HepG2 (cell line): ENCODE measurements around the gene RAP1A. TPM values are rescaled to one million over a fixed set of nuclear protein-coding genes. Genes with fewer than 3 reads are reported as not detected.

ENCODE experiments used
- ATAC-seq: fragments of 200-7000 bp; cut with Tn5 transposase; 3 replicates; pipeline ENCODE4 v1.9.1; 2020; ENCODE audit warnings: mild to moderate bottlenecking, moderate library complexity
- BruUV-seq: library from RNA; stranded (reverse); fragments of 400-500 nt; replicated peaks from 2 replicates; lab custom pipeline; 2021; lab: Mats Ljungman, UMichigan
- CTCF ChIA-PET: fragments of 300-600 bp; formaldehyde crosslinking; extraction: SDS; loops from one replicate; lab custom pipeline; 2021; ENCODE audit warnings: low total read pairs, inconsistent platforms, low intra/inter-chr PET ratio; lab: Yijun Ruan, JAX
- POLR2A ChIA-PET: fragments of 350-600 bp; sonication (Branson Sonifier 250); formaldehyde crosslinking; loops from one replicate; lab custom pipeline; 2020; ENCODE audit warnings: antibody characterized with exemption, inconsistent platforms; lab: Yijun Ruan, JAX
- DNase-seq: peaks from one replicate; pipeline ENCODE4 v3.0.0-alpha.2; 2015; ENCODE audit warnings: low spot score
- FAIRE-seq: peaks from 3 replicates; lab custom pipeline; 2011; peaks lifted over from hg19 to GRCh38; lab: Jason Lieb, UNC
- H2AFZ ChIP-seq: one replicate; pipeline ENCODE4 v1.6.1; 2011; ENCODE audit warnings: low read length, inconsistent platforms
- H3K27ac ChIP-seq: fragments of 300-600 bp; 3 replicates; pipeline ENCODE4 v1.8.0; 2011; ENCODE audit warnings: mixed run types, mild to moderate bottlenecking, mixed read lengths, low read length, inconsistent platforms; ENCODE audit not compliant: insufficient read depth; ENCODE audit errors: extremely low read length
- H3K27me3 ChIP-seq, 2 experiments: fragments of 200-600 bp in 1 of 2; 2 replicates in 1 of 2; 3 replicates in 1 of 2; pipeline versions ENCODE4 v1.6.0 to v1.8.0; 2011; ENCODE audit warnings: low read length in 2 of 2, mild to moderate bottlenecking in 2 of 2, moderate library complexity in 2 of 2, inconsistent platforms in 1 of 2; ENCODE audit not compliant: insufficient read depth in 2 of 2, control insufficient read depth in 1 of 2
- H3K36me3 ChIP-seq, 2 experiments: fragments of 200-600 bp in 1 of 2; replicated peaks in 1 of 2; 2 replicates in 1 of 2; 3 replicates in 1 of 2; pipeline versions ENCODE4 v1.5.1 to v1.8.0; 2011; ENCODE audit warnings: low read length in 2 of 2, inconsistent platforms in 1 of 2; ENCODE audit not compliant: insufficient read depth in 2 of 2, control insufficient read depth in 1 of 2
- H3K4me1 ChIP-seq: 2 replicates; pipeline ENCODE4 v1.5.1; 2012; ENCODE audit warnings: low read length, inconsistent platforms; ENCODE audit not compliant: insufficient read depth
- H3K4me2 ChIP-seq: 2 replicates; pipeline ENCODE4 v1.6.0; 2011; ENCODE audit warnings: low read depth, low read length, inconsistent platforms
- H3K4me3 ChIP-seq, 3 experiments: fragments of 200-600 bp in 1 of 3; sonication (generic), shearing (Covaris generic) in 1 of 3; replicated peaks in 1 of 3; 2 replicates each; pipeline ENCODE4 v1.5.1; 2011 to 2016; ENCODE audit warnings: low read length in 3 of 3, inconsistent platforms in 2 of 3, low read depth in 2 of 3, mild to moderate bottlenecking in 2 of 3, control low read depth in 1 of 3, mixed read lengths in 1 of 3; ENCODE audit not compliant: insufficient read depth in 1 of 3
- H3K79me2 ChIP-seq: one replicate; pipeline ENCODE4 v1.6.1; 2011; ENCODE audit warnings: low read length, inconsistent platforms; ENCODE audit not compliant: insufficient read depth
- H3K9ac ChIP-seq: 2 replicates; pipeline ENCODE4 v1.6.0; 2011; ENCODE audit warnings: mild to moderate bottlenecking, low read depth, low read length, inconsistent platforms; ENCODE audit not compliant: insufficient read depth
- H3K9me3 ChIP-seq: 2 replicates; pipeline ENCODE4 v1.5.1; 2012; ENCODE audit warnings: mild to moderate bottlenecking, low read length
- H4K20me1 ChIP-seq: 2 replicates; pipeline ENCODE4 v1.6.0; 2011; ENCODE audit warnings: inconsistent platforms, mild to moderate bottlenecking, low read length, moderate library complexity; ENCODE audit not compliant: insufficient read depth
- CHD4 ChIP-seq: fragments of 200-600 bp; sonication (generic); IDR thresholded peaks from 2 replicates; pipeline ENCODE4 v1.7.0; 2017; ENCODE audit warnings: mild to moderate bottlenecking, low read length, borderline replicate concordance
- E2F1 ChIP-seq: sonication (generic); formaldehyde crosslinking; IDR thresholded peaks from 2 replicates; pipeline ENCODE4 v1.5.0; 2020; ENCODE audit warnings: missing genetic modification reagents
- HMGXB4 ChIP-seq, 2 experiments: sonication (generic) in 1 of 2; formaldehyde crosslinking in 1 of 2; IDR thresholded peaks; 2 replicates each; pipeline versions ENCODE4 v1.4.0 to v1.6.1; 2018 to 2020; ENCODE audit warnings: missing genetic modification reagents in 2 of 2, borderline replicate concordance in 1 of 2, low read depth in 1 of 2, mild to moderate bottlenecking in 1 of 2, missing biosample characterization in 1 of 2
- MAFK ChIP-seq, 2 experiments: IDR thresholded peaks in 1 of 2; conservative IDR thresholded peaks in 1 of 2; 2 replicates each; pipeline ENCODE4 v1.6.1; 2011; ENCODE audit warnings: improper control_type of control experiment in 2 of 2, low read length in 2 of 2
- MEIS2 ChIP-seq: sonication (generic); formaldehyde crosslinking; IDR thresholded peaks from 2 replicates; pipeline ENCODE4 v1.9.0; 2021; ENCODE audit warnings: mild to moderate bottlenecking, missing genetic modification reagents
- RAD21 ChIP-seq: fragments of 450-650 bp; formaldehyde crosslinking; IDR thresholded peaks from 2 replicates; pipeline ENCODE4 v1.5.0; 2020; ENCODE audit warnings: mild to moderate bottlenecking
- ZNF576 ChIP-seq: sonication (generic); formaldehyde crosslinking; IDR thresholded peaks from 2 replicates; pipeline ENCODE4 v1.4.0; 2020; ENCODE audit warnings: mild to moderate bottlenecking, missing genetic modification reagents
- WGBS: methylation state at CpG from one replicate; pipeline ENCODE4 v1.1.6; 2017; ENCODE audit warnings: low lambda C conversion rate; 5-methylcytosine and 5-hydroxymethylcytosine counted together
- in situ Hi-C: cut with HindIII; loops from 2 replicates; pipeline ENCODE4 v1.10.0; 2017; ENCODE audit warnings: low pct_unique_long_range_greater_than_20kb; ENCODE audit not compliant: extremely low pct_ligation_motif_present
- intact Hi-C: fragments of 100-400 bp; cut with micrococcal nuclease; formaldehyde crosslinking; loops from one replicate; pipeline ENCODE4 v1.10.0; 2022; ENCODE audit not compliant: unreplicated experiment
- polyA plus RNA-seq, 8 experiments: library from polyadenylated mRNA; depleted of rRNA in 3 of 8; stranded (reverse) in 7 of 8; unstranded in 1 of 8; fragments of >200 nt; fragmentation: Illumina TruSeq in 4 of 8; extraction: Trizol in 4 of 8; gene quantifications; 2 replicates each; pipeline versions ENCODE4 v1.2.1 to v1.2.3, GENCODE V29; 2011 to 2016; ENCODE audit warnings: low read depth in 4 of 8, missing spikeins in 1 of 8, mixed read lengths in 1 of 8; ENCODE audit not compliant: insufficient read depth in 1 of 8
- total RNA-seq, 5 experiments: library from RNA; depleted of rRNA; stranded (reverse); fragments of >200 nt; fragmentation: Illumina TruSeq; extraction: Trizol; gene quantifications; 2 replicates each; pipeline ENCODE4 v1.2.3, GENCODE V29; 2016; ENCODE audit warnings: low read depth in 1 of 5
- TF ChIP-seq, protein P1 (sequence below): sonication (generic); formaldehyde crosslinking; IDR thresholded peaks from 2 replicates; pipeline ENCODE4 v1.4.0; 2020; ENCODE audit warnings: mild to moderate bottlenecking, missing genetic modification reagents
- TF ChIP-seq, protein P2 (sequence below): sonication (generic); formaldehyde crosslinking; IDR thresholded peaks from 2 replicates; pipeline ENCODE4 v1.5.1; 2020; ENCODE audit warnings: missing genetic modification reagents, mild to moderate bottlenecking, borderline replicate concordance
- TF ChIP-seq, protein P3 (sequence below): sonication (generic); formaldehyde crosslinking; IDR thresholded peaks from 2 replicates; pipeline ENCODE4 v1.5.0; 2020; ENCODE audit warnings: missing genetic modification reagents
- TF ChIP-seq, protein P4 (sequence below): sonication (generic); formaldehyde crosslinking; IDR thresholded peaks from 2 replicates; pipeline ENCODE4 v1.4.0; 2020; ENCODE audit warnings: mild to moderate bottlenecking, missing genetic modification reagents

Gene RAP1A
- total and polyA plus RNA-seq, 2 of the 13 experiments (the other 11 are each of a cell fraction or from before 2014, with no cell fraction given): 19.0 to 20.7 TPM

GRCh38 chr1:111699268-111699667 lies 79.7 kb downstream of the RAP1A start (continued):
- no peak for TF ChIP-seq E2F1
- no peak for TF ChIP-seq ZNF576 (CRISPR knock-in tag)
- TF ChIP-seq CHD4: no peak
- TF ChIP-seq MAFK (conservative IDR thresholded peaks at IDR 0.05 in 1 of 2, IDR thresholded peaks at IDR 0.05 in 1 of 2; ENCODE audit: low read length in 2 of 2): no peak
- TF ChIP-seq, protein P1, sequence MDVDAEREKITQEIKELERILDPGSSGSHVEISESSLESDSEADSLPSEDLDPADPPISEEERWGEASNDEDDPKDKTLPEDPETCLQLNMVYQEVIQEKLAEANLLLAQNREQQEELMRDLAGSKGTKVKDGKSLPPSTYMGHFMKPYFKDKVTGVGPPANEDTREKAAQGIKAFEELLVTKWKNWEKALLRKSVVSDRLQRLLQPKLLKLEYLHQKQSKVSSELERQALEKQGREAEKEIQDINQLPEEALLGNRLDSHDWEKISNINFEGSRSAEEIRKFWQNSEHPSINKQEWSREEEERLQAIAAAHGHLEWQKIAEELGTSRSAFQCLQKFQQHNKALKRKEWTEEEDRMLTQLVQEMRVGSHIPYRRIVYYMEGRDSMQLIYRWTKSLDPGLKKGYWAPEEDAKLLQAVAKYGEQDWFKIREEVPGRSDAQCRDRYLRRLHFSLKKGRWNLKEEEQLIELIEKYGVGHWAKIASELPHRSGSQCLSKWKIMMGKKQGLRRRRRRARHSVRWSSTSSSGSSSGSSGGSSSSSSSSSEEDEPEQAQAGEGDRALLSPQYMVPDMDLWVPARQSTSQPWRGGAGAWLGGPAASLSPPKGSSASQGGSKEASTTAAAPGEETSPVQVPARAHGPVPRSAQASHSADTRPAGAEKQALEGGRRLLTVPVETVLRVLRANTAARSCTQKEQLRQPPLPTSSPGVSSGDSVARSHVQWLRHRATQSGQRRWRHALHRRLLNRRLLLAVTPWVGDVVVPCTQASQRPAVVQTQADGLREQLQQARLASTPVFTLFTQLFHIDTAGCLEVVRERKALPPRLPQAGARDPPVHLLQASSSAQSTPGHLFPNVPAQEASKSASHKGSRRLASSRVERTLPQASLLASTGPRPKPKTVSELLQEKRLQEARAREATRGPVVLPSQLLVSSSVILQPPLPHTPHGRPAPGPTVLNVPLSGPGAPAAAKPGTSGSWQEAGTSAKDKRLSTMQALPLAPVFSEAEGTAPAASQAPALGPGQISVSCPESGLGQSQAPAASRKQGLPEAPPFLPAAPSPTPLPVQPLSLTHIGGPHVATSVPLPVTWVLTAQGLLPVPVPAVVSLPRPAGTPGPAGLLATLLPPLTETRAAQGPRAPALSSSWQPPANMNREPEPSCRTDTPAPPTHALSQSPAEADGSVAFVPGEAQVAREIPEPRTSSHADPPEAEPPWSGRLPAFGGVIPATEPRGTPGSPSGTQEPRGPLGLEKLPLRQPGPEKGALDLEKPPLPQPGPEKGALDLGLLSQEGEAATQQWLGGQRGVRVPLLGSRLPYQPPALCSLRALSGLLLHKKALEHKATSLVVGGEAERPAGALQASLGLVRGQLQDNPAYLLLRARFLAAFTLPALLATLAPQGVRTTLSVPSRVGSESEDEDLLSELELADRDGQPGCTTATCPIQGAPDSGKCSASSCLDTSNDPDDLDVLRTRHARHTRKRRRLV (CRISPR knock-in tag): no peak

DNA sequence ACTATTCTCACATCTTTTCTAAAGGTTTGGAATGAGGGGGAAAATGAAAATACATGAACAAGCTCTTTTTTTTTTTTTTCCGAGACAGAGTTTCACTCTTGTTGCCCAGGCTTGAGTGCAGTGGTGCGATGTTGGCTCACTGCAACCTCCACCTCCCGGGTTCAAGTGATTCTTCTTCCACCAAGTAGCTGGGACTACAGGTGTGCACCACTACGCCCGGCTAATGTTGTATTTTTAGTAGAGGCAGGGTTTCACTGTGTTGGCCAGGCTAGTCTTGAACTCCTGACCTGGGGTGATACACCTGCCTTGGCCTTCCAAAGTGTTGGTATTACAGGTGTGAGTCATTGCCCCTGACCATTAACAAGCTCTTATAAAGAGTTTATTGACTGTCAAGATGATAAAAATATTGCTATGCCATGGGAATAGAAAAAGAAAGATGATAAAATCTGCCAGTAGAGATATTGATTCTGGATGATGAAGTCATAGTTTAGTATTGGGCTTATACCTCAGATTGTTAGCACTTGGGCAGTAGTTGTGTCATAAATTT lies 83.0 kb downstream of the RAP1A start:
- FAIRE-seq (no peak), DNase-seq (no peak), ATAC-seq (no peak)
- Histone ChIP-seq H2AFZ (no peak overlapping the region), H3K27ac (no peak overlapping the region), H3K9me3 (no peaks in the 10 kb centered on the region), H3K79me2 (no peaks in the 10 kb centered on the region), H3K4me3 (no peak overlapping the region), H3K27me3 (no peaks in the 10 kb centered on the region), H3K4me2 (no peak overlapping the region), H3K36me3 (peaks cover 11 to 77% of the 10 kb centered on the region in 2 experiments), H4K20me1 (no peaks in the 10 kb centered on the region), H3K9ac (no peak overlapping the region), H3K4me1 (peaks cover 16% of the 10 kb centered on the region)
- BruUV-seq: no TSS peak
- in situ Hi-C loops (no loop called here), intact Hi-C loops (no loop called here)
- CTCF ChIA-PET: no interaction called here
- POLR2A ChIA-PET: no interaction called here
- 95% methylated on average over 5 of the region's 5 CpGs for WGBS
- TF ChIP-seq RAD21: no peak
- TF ChIP-seq, protein P2, sequence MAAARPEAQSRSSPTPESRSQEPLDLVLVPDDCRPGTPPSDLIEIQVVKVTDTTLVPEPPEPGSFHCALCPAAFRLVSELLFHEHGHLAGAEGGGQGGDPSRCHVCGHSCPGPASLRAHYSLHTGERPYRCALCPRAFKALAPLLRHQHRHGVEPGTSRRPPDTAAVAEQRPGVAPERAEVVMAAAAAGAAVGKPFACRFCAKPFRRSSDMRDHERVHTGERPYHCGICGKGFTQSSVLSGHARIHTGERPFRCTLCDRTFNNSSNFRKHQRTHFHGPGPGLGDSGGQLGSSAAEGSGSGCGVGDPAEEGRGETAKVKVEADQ: no peak
- TF ChIP-seq, protein P3, sequence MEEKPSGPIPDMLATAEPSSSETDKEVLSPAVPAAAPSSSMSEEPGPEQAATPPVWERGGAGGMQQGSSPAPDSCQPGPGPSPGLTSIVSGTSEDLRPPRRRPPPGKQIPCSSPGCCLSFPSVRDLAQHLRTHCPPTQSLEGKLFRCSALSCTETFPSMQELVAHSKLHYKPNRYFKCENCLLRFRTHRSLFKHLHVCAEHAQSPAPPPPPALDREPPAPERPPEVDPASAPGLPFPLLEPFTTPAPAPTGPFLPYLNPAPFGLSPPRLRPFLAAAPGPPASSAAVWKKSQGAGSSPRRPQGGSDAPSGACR (CRISPR knock-in tag): no peak
- no peak for TF ChIP-seq HMGXB4 (CRISPR knock-in tag; IDR thresholded peaks at IDR 0.05; ENCODE audit: borderline replicate concordance in 1 of 2, low read depth in 1 of 2)
- no peak for TF ChIP-seq MEIS2 (CRISPR knock-in tag)
- TF ChIP-seq, protein P4, sequence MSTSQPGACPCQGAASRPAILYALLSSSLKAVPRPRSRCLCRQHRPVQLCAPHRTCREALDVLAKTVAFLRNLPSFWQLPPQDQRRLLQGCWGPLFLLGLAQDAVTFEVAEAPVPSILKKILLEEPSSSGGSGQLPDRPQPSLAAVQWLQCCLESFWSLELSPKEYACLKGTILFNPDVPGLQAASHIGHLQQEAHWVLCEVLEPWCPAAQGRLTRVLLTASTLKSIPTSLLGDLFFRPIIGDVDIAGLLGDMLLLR (CRISPR knock-in tag): no peak
